ENCODE data around the gene SLC25A42. TPM values are rescaled to one million over a fixed set of nuclear protein-coding genes. Genes with fewer than 3 reads are reported as not detected.
"Not testable (repeated sequence)": the region's sequence is repeated elsewhere in the genome, so short reads cannot be mapped to it uniquely, and the experiment has no call there.

Gene SLC25A42
- 10 to 100 TPM; 32.0 to 33.6 TPM for total RNA-seq
- 10 to 100 TPM in 1 of 3 donors, 1 to 10 TPM in 2; 6.2 to 14.5 (median 8.4) TPM for polyA plus RNA-seq
- total RNA-seq = 10.6 to 37.0 (median 16.1) reads per million in 6 experiments

GRCh38 chr19:19063183-19064097 is at the start of gene SLC25A42:
Gene SLC25A42, plus strand, starts transcription at chr19:19063994. Its CDS starts 32,131 bp downstream, at chr19:19096125.
- Mint-ChIP-seq H3K27me3 (no peaks in the 10 kb centered on the region), H3K27ac (peak within 1 kb of the TSS; percentile 67 to 92 (median 86)), H3K4me3 (peak within 1 kb of the TSS; percentile 84 to 97 (median 92)), H3K9me3 (no peaks in the 10 kb centered on the region), H3K36me3 (peaks cover 0 to 8% (median 0%) of the 10 kb centered on the region in 3 donors), H3K4me1 (peaks cover 10 to 41% (median 27%) of the 10 kb centered on the region in 4 donors)
- ATAC-seq = peak; percentile 94
- POLR2A ChIA-PET = interaction anchor here (0.7 to 1.8 kb wide), 7 partner anchors 24 to 258 kb away, joined by 3 to 4 read pairs (median 3); partner anchors contain the start of genes COPE and DDX49
- DNase-seq = peak; percentile 95 to 100 (median 100)

GRCh38 chr19:19021115-19021514 is 42.7 kb upstream of the SLC25A42 start:
- H3K27ac Mint-ChIP-seq = no peak overlapping the region
- no peak for ATAC-seq
- peaks cover 13 to 42% (median 16%) of the 10 kb centered on the region in 4 donors for H3K4me1 Mint-ChIP-seq

GRCh38 chr19:19022380-19022961 is 41.3 kb upstream of the SLC25A42 start:
- no peak for ATAC-seq
- Mint-ChIP-seq H3K4me3 (peak overlapping the region in 3 of 10 donors; percentile 7 to 52 (median 8)), H3K27ac (peak overlapping the region in 7 of 10 donors; percentile 36 to 72 (median 47)), H3K36me3 (peaks cover 0 to 85% (median 14%) of the 10 kb centered on the region in 3 donors), H3K9me3 (no peaks in the 10 kb centered on the region), H3K4me1 (peaks cover 16 to 47% (median 25%) of the 10 kb centered on the region in 4 donors), H3K27me3 (no peaks in the 10 kb centered on the region)
- POLR2A ChIA-PET = no interaction called here
- DNase-seq = no peak

More at GRCh38 chr19:19021115-19021514, 42.7 kb upstream of the SLC25A42 start:
- POLR2A ChIA-PET = interaction anchor here (0.7 kb wide), 1 partner anchor 24 kb away, joined by 3 read pairs; no protein-coding TSS in a partner anchor
- Mint-ChIP-seq H3K36me3 (peaks cover 0 to 85% (median 20%) of the 10 kb centered on the region in 3 donors), H3K9me3 (no peaks in the 10 kb centered on the region), H3K27me3 (no peaks in the 10 kb centered on the region), H3K4me3 (no peak overlapping the region)
- no peak for DNase-seq

- not testable (repeated sequence) for H3K9me3 Mint-ChIP-seq, ATAC-seq, DNase-seq, H3K27me3 Mint-ChIP-seq, H3K4me3 Mint-ChIP-seq
- H3K36me3 Mint-ChIP-seq = peaks cover 0 to 86% (median 18%) of the 10 kb centered on the region in 3 donors
- peaks cover 20 to 53% (median 31%) of the 10 kb centered on the region in 4 donors for H3K4me1 Mint-ChIP-seq
- POLR2A ChIA-PET = interaction anchor here (0.7 kb wide), 1 partner anchor 41 kb away, joined by 4 read pairs; no protein-coding TSS in a partner anchor
- peak overlapping the region in 2 of 10 donors; percentile 72 to 73 for H3K27ac Mint-ChIP-seq
These were observed 40.4 kb upstream of the SLC25A42 start for GRCh38 chr19:19023376-19023775.

- POLR2A ChIA-PET = interaction anchor here (0.5 kb wide), 1 partner anchor 90 kb away, joined by 3 read pairs; no protein-coding TSS in a partner anchor
- H3K4me3 Mint-ChIP-seq = peak overlapping the region in 1 of 10 donors; percentile 19
- peaks cover 18 to 54% (median 34%) of the 10 kb centered on the region in 4 donors for H3K4me1 Mint-ChIP-seq
- peaks cover 0 to 89% (median 15%) of the 10 kb centered on the region in 3 donors for H3K36me3 Mint-ChIP-seq
- ATAC-seq (no peak), DNase-seq (no peak)
- no peaks in the 10 kb centered on the region for H3K9me3 Mint-ChIP-seq
- peak overlapping the region in 1 of 10 donors; percentile 47 for H3K27ac Mint-ChIP-seq
- H3K27me3 Mint-ChIP-seq = no peaks in the 10 kb centered on the region
These were observed 37.9 kb upstream of the SLC25A42 start for GRCh38 chr19:19025861-19026260.

- no peaks in the 10 kb centered on the region for H3K9me3 Mint-ChIP-seq
- DNase-seq = no peak
- peak overlapping the region in 1 of 10 donors; percentile 19 for H3K4me3 Mint-ChIP-seq
- peaks cover 18 to 52% (median 36%) of the 10 kb centered on the region in 4 donors for H3K4me1 Mint-ChIP-seq
- no peak for ATAC-seq
- no peaks in the 10 kb centered on the region for H3K27me3 Mint-ChIP-seq
- H3K36me3 Mint-ChIP-seq = peaks cover 0 to 87% (median 15%) of the 10 kb centered on the region in 3 donors
- POLR2A ChIA-PET = interaction anchor here (0.5 kb wide), 1 partner anchor 91 kb away, joined by 3 read pairs; no protein-coding TSS in a partner anchor
- H3K27ac Mint-ChIP-seq = peak overlapping the region in 4 of 10 donors; percentile 31 to 52 (median 48)
These were observed 37.4 kb upstream of the SLC25A42 start for GRCh38 chr19:19026299-19026971.

- POLR2A ChIA-PET = no interaction called here
- Mint-ChIP-seq H3K27me3 (no peaks in the 10 kb centered on the region), H3K9me3 (no peaks in the 10 kb centered on the region), H3K36me3 (peaks cover 0 to 81% (median 13%) of the 10 kb centered on the region in 3 donors), H3K4me1 (peaks cover 18 to 53% (median 39%) of the 10 kb centered on the region in 4 donors), H3K27ac (peak overlapping the region in 2 of 10 donors; percentile 39 to 49), H3K4me3 (no peak overlapping the region)
- ATAC-seq = no peak
- no peak for DNase-seq
These were observed 36.6 kb upstream of the SLC25A42 start for GRCh38 chr19:19027228-19027627.

- peaks cover 0 to 70% (median 11%) of the 10 kb centered on the region in 3 donors for H3K36me3 Mint-ChIP-seq
- POLR2A ChIA-PET = no interaction called here
- no peaks in the 10 kb centered on the region for H3K27me3 Mint-ChIP-seq
- peak overlapping the region in 1 of 10 donors; percentile 29 for H3K4me3 Mint-ChIP-seq
- no peak overlapping the region for H3K27ac Mint-ChIP-seq
- peaks cover 15 to 45% (median 33%) of the 10 kb centered on the region in 4 donors for H3K4me1 Mint-ChIP-seq
- ATAC-seq (no peak), DNase-seq (no peak)
- no peaks in the 10 kb centered on the region for H3K9me3 Mint-ChIP-seq
These were observed 35.3 kb upstream of the SLC25A42 start for GRCh38 chr19:19028526-19028925.

- H3K27ac Mint-ChIP-seq = peak overlapping the region; percentile 2 to 99 (median 95)
- peaks cover 0 to 44% (median 5%) of the 10 kb centered on the region in 3 donors for H3K36me3 Mint-ChIP-seq
- H3K9me3 Mint-ChIP-seq = no peaks in the 10 kb centered on the region
- H3K4me3 Mint-ChIP-seq = peak overlapping the region; percentile 77 to 99 (median 96)
- DNase-seq (peak in 3 of 10 donors; percentile 5 to 30 (median 24)), ATAC-seq (peak in 1 of 2 donors; percentile 7)
- H3K4me1 Mint-ChIP-seq = peaks cover 20 to 53% (median 39%) of the 10 kb centered on the region in 4 donors
- POLR2A ChIA-PET = interaction anchor here (0.7 kb wide), 2 partner anchors 82 to 193 kb away, joined by 3 to 4 read pairs; no protein-coding TSS in a partner anchor
- no peaks in the 10 kb centered on the region for H3K27me3 Mint-ChIP-seq
These were observed 31.9 kb upstream of the SLC25A42 start for GRCh38 chr19:19031891-19032290.

- POLR2A ChIA-PET = interaction anchor here (0.6 to 0.9 kb wide), 4 partner anchors 16 to 765 kb away, joined by 3 to 4 read pairs (median 3); partner anchors contain the start of gene UBA52
These were observed 31.2 kb upstream of the SLC25A42 start for GRCh38 chr19:19032420-19033175.

GRCh38 chr19:19033176-19033425 is 30.7 kb upstream of the SLC25A42 start:
- no peak for DNase-seq
- Mint-ChIP-seq H3K4me3 (peak overlapping the region; percentile 77 to 99 (median 96)), H3K4me1 (peaks cover 16 to 45% (median 30%) of the 10 kb centered on the region in 4 donors), H3K9me3 (no peaks in the 10 kb centered on the region), H3K27me3 (no peaks in the 10 kb centered on the region), H3K36me3 (peaks cover 0 to 34% (median 4%) of the 10 kb centered on the region in 3 donors), H3K27ac (peak overlapping the region in 8 of 10 donors; percentile 89 to 99 (median 96))
- POLR2A ChIA-PET = interaction anchor here (0.6 to 0.9 kb wide), 4 partner anchors 16 to 764 kb away, joined by 3 to 4 read pairs (median 3); partner anchors contain the start of gene UBA52
- ATAC-seq = no peak

More at GRCh38 chr19:19032420-19033175, 31.2 kb upstream of the SLC25A42 start:
- H3K4me3 Mint-ChIP-seq = peak overlapping the region; percentile 77 to 99 (median 96)
- H3K36me3 Mint-ChIP-seq = peaks cover 0 to 38% (median 5%) of the 10 kb centered on the region in 3 donors
- no peaks in the 10 kb centered on the region for H3K27me3 Mint-ChIP-seq
- peak; percentile 69 to 94 (median 84) for DNase-seq
- H3K4me1 Mint-ChIP-seq = peaks cover 16 to 49% (median 33%) of the 10 kb centered on the region in 4 donors
- ATAC-seq = peak; percentile 58 to 72
- no peaks in the 10 kb centered on the region for H3K9me3 Mint-ChIP-seq
- peak overlapping the region; percentile 57 to 99 (median 95) for H3K27ac Mint-ChIP-seq
